Thymus (tissue), 11 donors: ENCODE data around the gene HEXA. TPM values are rescaled to one million over a fixed set of nuclear protein-coding genes. Genes with fewer than 3 reads are reported as not detected.

Experiments used
- DNase-seq, 9 donors: peaks; one replicate each; pipeline ENCODE4 v3.0.0-alpha.2; 2013; ENCODE audit warnings: low spot score in 9 of 9, low read depth in 6 of 9, missing footprints in 1 of 9
- H3K27ac ChIP-seq, 2 donors: one replicate each; pipeline ENCODE4 v1.5.1; 2013; ENCODE audit warnings: control low read depth in 1 of 2, low read depth in 1 of 2, low read length in 1 of 2, mild to moderate bottlenecking in 1 of 2, moderate library complexity in 1 of 2
- H3K27me3 ChIP-seq, 2 donors: one replicate each; pipeline ENCODE4 v1.5.1; 2013; ENCODE audit warnings: low read length in 1 of 2; ENCODE audit not compliant: control insufficient read depth in 2 of 2, insufficient read depth in 1 of 2
- H3K36me3 ChIP-seq, 2 donors: one replicate each; pipeline ENCODE4 v1.5.1; 2013; ENCODE audit warnings: low read length in 1 of 2, mild to moderate bottlenecking in 1 of 2, moderate library complexity in 1 of 2; ENCODE audit not compliant: control insufficient read depth in 2 of 2, insufficient read depth in 2 of 2
- H3K4me1 ChIP-seq, 2 donors: one replicate each; pipeline ENCODE4 v1.5.1; 2013; ENCODE audit warnings: low read length in 2 of 2; ENCODE audit not compliant: control insufficient read depth in 2 of 2, insufficient read depth in 2 of 2
- H3K4me3 ChIP-seq, 2 donors: one replicate each; pipeline ENCODE4 v1.5.1; 2013; ENCODE audit warnings: low read length in 2 of 2, control low read depth in 1 of 2, mild to moderate bottlenecking in 1 of 2
- H3K9me3 ChIP-seq, 2 donors: one replicate each; pipeline ENCODE4 v1.5.1; 2013; ENCODE audit warnings: low read length in 1 of 2, mild to moderate bottlenecking in 1 of 2; ENCODE audit not compliant: control insufficient read depth in 2 of 2, insufficient read depth in 1 of 2
- WGBS: extraction: QIAGEN DNeasy Blood & Tissue Kit; methylation state at CpG from one replicate; pipeline ENCODE4 v1.1.7; 2013; 5-methylcytosine and 5-hydroxymethylcytosine counted together
- polyA plus RNA-seq: library from polyadenylated mRNA; stranded (reverse); fragments of 200-250 nt; gene quantifications from one replicate; pipeline ENCODE4 v1.2.3, GENCODE V29; 2013
- total RNA-seq: library from RNA; stranded (reverse); fragments of 120-200 nt; gene quantifications from one replicate; pipeline ENCODE4 v1.2.4, GENCODE V29; 2013
- donor health status: healthy.

HEXA gene
- total and polyA plus RNA-seq, 2 donors, result 60.5 to 101 TPM

- Histone ChIP-seq H3K27ac (no peak overlapping the region), H3K9me3 (no peaks in the 10 kb centered on the region), H3K36me3 (peaks cover 6 to 20% of the 10 kb centered on the region in 2 donors), H3K27me3 (no peaks in the 10 kb centered on the region), H3K4me1 (peaks cover 3 to 9% of the 10 kb centered on the region in 2 donors), H3K4me3 (no peak overlapping the region)
- no peak for DNase-seq
- 69% methylated on average over 2 of the region's 2 CpGs for WGBS
Measured at GRCh38 chr15:72368325-72368724, 7.5 kb downstream of the HEXA start.

- no peak overlapping the region for H3K27ac ChIP-seq
- DNase-seq, result peak in 6 of 9 donors; percentile 23 to 68 (median 37)
- H3K9me3 ChIP-seq, result no peaks in the 10 kb centered on the region
- peaks cover 6 to 20% of the 10 kb centered on the region in 2 donors for H3K36me3 ChIP-seq
- no peaks in the 10 kb centered on the region for H3K27me3 ChIP-seq
- H3K4me1 ChIP-seq, result peaks cover 3 to 9% of the 10 kb centered on the region in 2 donors
- 47% methylated on average over 1 of the region's 1 CpG for WGBS
- no peak overlapping the region for H3K4me3 ChIP-seq
Measured at GRCh38 chr15:72365844-72366243, 10.0 kb downstream of the HEXA start.

GRCh38 chr15:72361176-72361575 is 14.6 kb downstream of the HEXA start:
- no peaks in the 10 kb centered on the region for H3K9me3 ChIP-seq
- H3K27me3 ChIP-seq, result no peaks in the 10 kb centered on the region
- no peak overlapping the region for H3K4me3 ChIP-seq
- no peak overlapping the region for H3K27ac ChIP-seq
- 94% methylated on average over 1 of the region's 1 CpG for WGBS
- peaks cover 6 to 11% of the 10 kb centered on the region in 2 donors for H3K36me3 ChIP-seq
- peaks cover under 1 to 3% of the 10 kb centered on the region in 2 donors for H3K4me1 ChIP-seq
- DNase-seq, result no peak

- Histone ChIP-seq H3K36me3 (peaks cover 26 to 28% of the 10 kb centered on the region in 2 donors), H3K27ac (no peak overlapping the region), H3K9me3 (no peaks in the 10 kb centered on the region), H3K4me3 (no peak overlapping the region), H3K27me3 (no peaks in the 10 kb centered on the region), H3K4me1 (no peaks in the 10 kb centered on the region)
- 90% methylated on average over 7 of the region's 7 CpGs for WGBS
- DNase-seq, result no peak
Measured at GRCh38 chr15:72358650-72359171, 17.1 kb downstream of the HEXA start.

GRCh38 chr15:72358121-72358520 is 17.7 kb downstream of the HEXA start:
- Histone ChIP-seq H3K4me3 (no peak overlapping the region), H3K9me3 (no peaks in the 10 kb centered on the region), H3K27me3 (no peaks in the 10 kb centered on the region), H3K27ac (no peak overlapping the region), H3K36me3 (peaks cover 27 to 30% of the 10 kb centered on the region in 2 donors), H3K4me1 (no peaks in the 10 kb centered on the region)
- 99% methylated on average over 3 of the region's 3 CpGs for WGBS
- no peak for DNase-seq

GRCh38 chr15:72354496-72354895 is 21.3 kb downstream of the HEXA start:
- Histone ChIP-seq H3K4me3 (no peak overlapping the region), H3K36me3 (peaks cover 55% of the 10 kb centered on the region in 2 donors), H3K4me1 (no peaks in the 10 kb centered on the region), H3K27ac (no peak overlapping the region), H3K27me3 (no peaks in the 10 kb centered on the region), H3K9me3 (no peaks in the 10 kb centered on the region)
- no peak for DNase-seq
- WGBS, result 100% methylated on average over 1 of the region's 1 CpG

- DNase-seq, result no peak
- Histone ChIP-seq H3K27me3 (no peaks in the 10 kb centered on the region), H3K27ac (no peak overlapping the region), H3K4me3 (no peak overlapping the region), H3K4me1 (no peaks in the 10 kb centered on the region), H3K36me3 (peaks cover 64 to 65% of the 10 kb centered on the region in 2 donors), H3K9me3 (no peaks in the 10 kb centered on the region)
- WGBS, result 98% methylated on average over 2 of the region's 2 CpGs
Measured at GRCh38 chr15:72353266-72353665, 22.5 kb downstream of the HEXA start.

GRCh38 chr15:72345806-72346205 is 30.0 kb downstream of the HEXA start:
- DNase-seq, result no peak
- Histone ChIP-seq H3K4me3 (no peak overlapping the region), H3K36me3 (peaks cover 62 to 66% of the 10 kb centered on the region in 2 donors), H3K9me3 (no peaks in the 10 kb centered on the region), H3K27me3 (no peaks in the 10 kb centered on the region), H3K4me1 (no peaks in the 10 kb centered on the region), H3K27ac (no peak overlapping the region)
- 98% methylated on average over 3 of the region's 3 CpGs for WGBS

- Histone ChIP-seq H3K4me1 (no peaks in the 10 kb centered on the region), H3K9me3 (no peaks in the 10 kb centered on the region), H3K4me3 (no peak overlapping the region), H3K36me3 (peaks cover 57 to 61% of the 10 kb centered on the region in 2 donors), H3K27me3 (no peaks in the 10 kb centered on the region), H3K27ac (no peak overlapping the region)
- no peak for DNase-seq
- 95% methylated on average over 7 of the region's 7 CpGs for WGBS
Measured at GRCh38 chr15:72345280-72345679, 30.5 kb downstream of the HEXA start.
